Breast epithelium (tissue), 3 donors: ENCODE data around the gene TRIM52.

Source experiments
- POLR2A ChIP-seq: fragments of 450-650 bp; IDR thresholded peaks from one replicate; pipeline ENCODE4 v1.6.1; 2016; ENCODE audit warnings: antibody characterized with exemption, mild to moderate bottlenecking, moderate library complexity
- POLR2AphosphoS5 ChIP-seq, 3 donors: sonication (generic); formaldehyde crosslinking; IDR thresholded peaks; one replicate each; pipeline ENCODE4 v1.6.1; 2017; ENCODE audit warnings: antibody characterized with exemption in 3 of 3
- TF ChIP-seq, protein P1 (sequence below), 3 donors: fragments of 450-650 bp; IDR thresholded peaks; one replicate each; pipeline ENCODE4 v1.5.1; 2016 to 2017; ENCODE audit warnings: antibody characterized with exemption in 3 of 3, mild to moderate bottlenecking in 3 of 3, moderate library complexity in 3 of 3

DNA sequence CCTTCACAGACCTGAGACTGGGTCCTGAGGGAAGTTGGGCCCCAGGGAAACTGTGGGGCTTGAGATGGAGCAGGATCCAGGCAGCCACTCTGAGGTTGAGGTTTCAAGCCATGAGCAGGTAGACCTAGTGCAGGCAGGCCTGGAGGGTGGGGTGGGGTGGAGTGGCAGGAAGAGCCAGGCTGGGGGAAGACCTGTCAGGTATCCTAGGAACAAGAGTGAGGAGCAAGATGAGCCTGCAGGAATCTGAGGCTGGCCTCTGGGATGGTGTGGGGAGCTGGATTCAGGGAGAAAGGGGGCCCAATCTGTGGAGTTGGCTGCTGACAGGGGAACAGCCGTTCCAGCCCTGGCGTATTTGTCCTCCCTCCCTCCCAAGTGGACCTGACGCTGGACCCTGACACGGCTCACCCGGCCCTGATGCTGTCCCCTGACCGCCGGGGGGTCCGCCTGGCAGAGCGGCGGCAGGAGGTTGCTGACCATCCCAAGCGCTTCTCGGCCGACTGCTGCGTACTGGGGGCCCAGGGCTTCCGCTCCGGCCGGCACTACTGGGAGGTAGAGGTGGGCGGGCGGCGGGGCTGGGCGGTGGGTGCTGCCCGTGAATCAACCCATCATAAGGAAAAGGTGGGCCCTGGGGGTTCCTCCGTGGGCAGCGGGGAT, 27.0 kb downstream of the TRIM52 start:
- no peak for TF ChIP-seq POLR2AphosphoS5 (IDR thresholded peaks at IDR 0.05)
- no peak for TF ChIP-seq POLR2A
- TF ChIP-seq, protein P1, sequence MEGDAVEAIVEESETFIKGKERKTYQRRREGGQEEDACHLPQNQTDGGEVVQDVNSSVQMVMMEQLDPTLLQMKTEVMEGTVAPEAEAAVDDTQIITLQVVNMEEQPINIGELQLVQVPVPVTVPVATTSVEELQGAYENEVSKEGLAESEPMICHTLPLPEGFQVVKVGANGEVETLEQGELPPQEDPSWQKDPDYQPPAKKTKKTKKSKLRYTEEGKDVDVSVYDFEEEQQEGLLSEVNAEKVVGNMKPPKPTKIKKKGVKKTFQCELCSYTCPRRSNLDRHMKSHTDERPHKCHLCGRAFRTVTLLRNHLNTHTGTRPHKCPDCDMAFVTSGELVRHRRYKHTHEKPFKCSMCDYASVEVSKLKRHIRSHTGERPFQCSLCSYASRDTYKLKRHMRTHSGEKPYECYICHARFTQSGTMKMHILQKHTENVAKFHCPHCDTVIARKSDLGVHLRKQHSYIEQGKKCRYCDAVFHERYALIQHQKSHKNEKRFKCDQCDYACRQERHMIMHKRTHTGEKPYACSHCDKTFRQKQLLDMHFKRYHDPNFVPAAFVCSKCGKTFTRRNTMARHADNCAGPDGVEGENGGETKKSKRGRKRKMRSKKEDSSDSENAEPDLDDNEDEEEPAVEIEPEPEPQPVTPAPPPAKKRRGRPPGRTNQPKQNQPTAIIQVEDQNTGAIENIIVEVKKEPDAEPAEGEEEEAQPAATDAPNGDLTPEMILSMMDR (IDR thresholded peaks at IDR 0.05) = no peak
